Body of pancreas (tissue), 4 donors: ENCODE measurements around the gene COG3. TPM values are rescaled to one million over a fixed set of nuclear protein-coding genes. Genes with fewer than 3 reads are reported as not detected.

Experiments used
- ATAC-seq: fragments of 150-250 bp; one replicate; pipeline ENCODE4 v1.9.1; 2016
- DNase-seq, 4 donors: peaks; one replicate each; pipeline ENCODE4 v3.0.0-alpha.2; 2019
- H3K27ac ChIP-seq, 4 donors: fragments of 200-600 bp; sonication (generic); 1 replicate in 3 of 4; 2 replicates in 1 of 4; pipeline versions ENCODE4 v1.5.1 to v1.6.1; 2016 to 2019; ENCODE audit warnings: mild to moderate bottlenecking in 1 of 4, mixed read lengths in 1 of 4, moderate library complexity in 1 of 4
- H3K27me3 ChIP-seq, 2 donors: fragments of 200-600 bp; sonication (generic); one replicate each; pipeline ENCODE4 v1.6.0; 2016; ENCODE audit warnings: mild to moderate bottlenecking in 1 of 2
- H3K36me3 ChIP-seq, 2 donors: fragments of 200-600 bp; sonication (generic); replicated peaks in 1 of 2; 2 replicates each; pipeline ENCODE4 v1.5.1; 2016; ENCODE audit warnings: low read depth in 2 of 2; ENCODE audit not compliant: insufficient read depth in 1 of 2
- H3K4me1 ChIP-seq: fragments of 200-600 bp; sonication (generic); one replicate; pipeline ENCODE4 v1.6.0; 2016
- H3K4me3 ChIP-seq, 2 donors: fragments of 200-600 bp; sonication (generic); 1 replicate in 1 of 2; 2 replicates in 1 of 2; pipeline ENCODE4 v1.5.1; 2016 to 2019
- H3K9me3 ChIP-seq, 3 donors: fragments of 200-600 bp; sonication (generic); 1 replicate in 2 of 3; 2 replicates in 1 of 3; pipeline ENCODE4 v1.5.1; 2016
- POLR2A ChIP-seq, 3 donors: fragments of 450-650 bp; IDR thresholded peaks; one replicate each; pipeline ENCODE4 v1.6.1; 2016; ENCODE audit warnings: antibody characterized with exemption in 3 of 3, mild to moderate bottlenecking in 2 of 3
- WGBS, 2 donors: methylation state at CpG; one replicate each; pipeline ENCODE4 v1.1.5; 2017; 5-methylcytosine and 5-hydroxymethylcytosine counted together
- intact Hi-C: fragments of 100-400 bp; cut with DNase I; formaldehyde crosslinking; loops from one replicate; pipeline ENCODE4 v1.15.1; 2023
- total RNA-seq, 2 donors: library from RNA; depleted of rRNA; stranded (reverse); fragments of >200 nt; gene quantifications; one replicate each; pipeline ENCODE4 v1.1.0, GENCODE V29; 2016
- TF ChIP-seq, protein P1 (sequence below), 7 experiments: fragments of 450-650 bp in 4 of 7; fragments of 200-600 bp in 3 of 7; sonication (generic) in 3 of 7; IDR thresholded peaks; one replicate each; pipeline ENCODE4 v1.5.1; 2016 to 2019; ENCODE audit warnings: antibody characterized with exemption in 7 of 7

Gene COG3
- total RNA-seq, 2 donors from 2014 or later, result 49.0 to 52.7 TPM

DNA sequence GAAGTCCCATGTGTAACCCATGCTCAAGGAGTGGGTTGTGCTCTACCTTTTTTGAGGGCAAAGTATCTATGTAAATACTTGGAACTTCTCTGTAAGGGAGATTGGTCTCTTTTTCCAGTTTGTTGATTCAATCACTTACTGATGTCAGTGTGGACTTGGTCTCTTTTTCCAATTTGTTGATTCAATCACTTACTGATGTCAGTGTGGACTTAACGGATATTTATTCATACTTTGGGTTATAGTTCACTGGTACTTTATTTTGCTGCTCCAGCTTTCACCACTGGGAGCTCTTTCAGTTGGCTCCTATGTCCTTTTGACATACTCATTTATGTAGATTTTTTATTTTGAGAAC, 36.4 kb downstream of the COG3 start:
- Histone ChIP-seq H3K27me3 (no peaks in the 10 kb centered on the region), H3K36me3 (peaks cover 0 to 21% of the 10 kb centered on the region in 2 donors), H3K27ac (no peak overlapping the region), H3K9me3 (no peaks in the 10 kb centered on the region), H3K4me3 (no peak overlapping the region), H3K4me1 (peaks cover 17% of the 10 kb centered on the region)
- ATAC-seq (no peak), DNase-seq (no peak)
- TF ChIP-seq, protein P1, sequence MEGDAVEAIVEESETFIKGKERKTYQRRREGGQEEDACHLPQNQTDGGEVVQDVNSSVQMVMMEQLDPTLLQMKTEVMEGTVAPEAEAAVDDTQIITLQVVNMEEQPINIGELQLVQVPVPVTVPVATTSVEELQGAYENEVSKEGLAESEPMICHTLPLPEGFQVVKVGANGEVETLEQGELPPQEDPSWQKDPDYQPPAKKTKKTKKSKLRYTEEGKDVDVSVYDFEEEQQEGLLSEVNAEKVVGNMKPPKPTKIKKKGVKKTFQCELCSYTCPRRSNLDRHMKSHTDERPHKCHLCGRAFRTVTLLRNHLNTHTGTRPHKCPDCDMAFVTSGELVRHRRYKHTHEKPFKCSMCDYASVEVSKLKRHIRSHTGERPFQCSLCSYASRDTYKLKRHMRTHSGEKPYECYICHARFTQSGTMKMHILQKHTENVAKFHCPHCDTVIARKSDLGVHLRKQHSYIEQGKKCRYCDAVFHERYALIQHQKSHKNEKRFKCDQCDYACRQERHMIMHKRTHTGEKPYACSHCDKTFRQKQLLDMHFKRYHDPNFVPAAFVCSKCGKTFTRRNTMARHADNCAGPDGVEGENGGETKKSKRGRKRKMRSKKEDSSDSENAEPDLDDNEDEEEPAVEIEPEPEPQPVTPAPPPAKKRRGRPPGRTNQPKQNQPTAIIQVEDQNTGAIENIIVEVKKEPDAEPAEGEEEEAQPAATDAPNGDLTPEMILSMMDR (IDR thresholded peaks at IDR 0.05), result no peak
- no peak for TF ChIP-seq POLR2A (IDR thresholded peaks at IDR 0.05)
- 39 to 58% methylated on average over 1 of the region's 1 CpG for WGBS, 2 donors
- intact Hi-C loops, result loop anchor here (10.0 kb wide), 1 partner anchor 136 kb away; no protein-coding TSS in a partner anchor

DNA sequence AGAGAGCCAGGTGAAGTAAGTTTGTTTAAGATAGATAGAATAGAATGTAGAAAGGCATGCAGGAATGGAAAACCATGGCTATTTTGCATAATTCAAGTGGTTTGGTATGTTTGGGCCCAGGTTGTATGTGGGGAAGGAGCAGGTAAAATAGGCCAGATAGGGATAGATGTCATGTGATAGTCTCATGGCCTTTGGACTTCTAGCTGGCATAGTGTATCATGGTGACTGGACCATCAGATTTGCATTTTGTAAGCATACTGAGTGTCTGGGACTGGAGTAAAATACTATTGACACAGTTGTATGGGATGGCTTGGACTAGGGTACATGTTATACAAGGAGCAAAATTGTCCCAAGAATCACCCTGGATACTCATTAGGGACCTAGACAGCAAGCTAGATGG, 38.9 kb downstream of the COG3 start:
- intact Hi-C loops, result loop anchor here (10.0 kb wide), 1 partner anchor 139 kb away; no protein-coding TSS in a partner anchor
- peaks cover 17% of the 10 kb centered on the region for H3K4me1 ChIP-seq
- H3K4me3 ChIP-seq, result no peak overlapping the region
- H3K9me3 ChIP-seq, result no peaks in the 10 kb centered on the region
- H3K27me3 ChIP-seq, result no peaks in the 10 kb centered on the region
- no peak for ATAC-seq
- no peak for DNase-seq
- H3K36me3 ChIP-seq, result peaks cover 0 to 17% of the 10 kb centered on the region in 2 donors
- TF ChIP-seq, protein P1 (IDR thresholded peaks at IDR 0.05), result no peak
- no peak for TF ChIP-seq POLR2A (IDR thresholded peaks at IDR 0.05)
- H3K27ac ChIP-seq, result peak overlapping the region in 1 of 4 donors; percentile 9

DNA sequence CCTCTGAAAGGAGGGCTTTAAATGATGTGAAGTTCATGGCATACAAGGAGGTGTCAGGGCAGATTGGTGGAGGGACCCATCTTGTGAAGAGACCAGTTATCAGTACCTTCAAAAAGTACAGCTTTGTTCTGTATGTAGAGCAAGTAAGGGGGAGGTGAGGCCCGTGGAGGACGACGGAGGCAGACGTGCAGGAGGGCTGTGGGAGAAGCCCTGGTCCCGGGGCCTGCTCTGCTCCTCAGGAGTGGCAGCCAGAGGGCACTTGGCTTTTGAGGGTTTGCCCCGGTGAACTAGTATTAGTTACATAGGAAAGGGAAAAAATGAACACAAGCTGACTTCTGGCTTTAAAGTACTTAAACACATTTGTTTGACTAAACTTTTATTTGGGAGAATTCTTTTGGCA, 42.1 kb downstream of the COG3 start:
- TF ChIP-seq, protein P1 (IDR thresholded peaks at IDR 0.05), result no peak
- no peak for TF ChIP-seq POLR2A (IDR thresholded peaks at IDR 0.05)
- H3K27me3 ChIP-seq, result no peaks in the 10 kb centered on the region
- no peak for ATAC-seq
- intact Hi-C loops, result loop anchor here (10.0 kb wide), 1 partner anchor 142 kb away; no protein-coding TSS in a partner anchor
- H3K27ac ChIP-seq, result no peak overlapping the region
- H3K36me3 ChIP-seq, result peaks cover 0 to 25% of the 10 kb centered on the region in 2 donors
- H3K4me3 ChIP-seq, result no peak overlapping the region
- no peaks in the 10 kb centered on the region for H3K9me3 ChIP-seq
- H3K4me1 ChIP-seq, result no peaks in the 10 kb centered on the region
- no peak for DNase-seq
- WGBS, 2 donors, result 81 to 84% methylated on average over 6 of the region's 6 CpGs

DNA sequence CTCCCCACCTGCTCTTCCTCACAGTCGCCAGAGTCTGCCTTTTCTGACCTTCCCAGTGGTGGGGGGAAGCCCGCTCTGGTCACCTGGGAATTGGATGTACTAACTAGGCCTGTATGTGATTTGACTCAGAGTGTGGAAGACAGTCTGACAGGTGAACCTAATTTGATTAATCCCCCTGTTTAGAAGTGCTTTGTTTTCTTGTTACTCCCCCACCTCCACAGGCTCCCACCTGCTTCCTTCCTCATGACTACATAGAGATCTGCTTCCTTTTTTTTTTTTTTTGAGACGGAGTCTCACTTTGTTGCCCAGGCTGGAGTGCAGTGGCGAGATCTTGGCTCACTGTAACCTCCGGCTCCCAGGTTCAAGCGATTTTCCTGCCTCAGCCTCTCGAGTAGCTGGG, 44.0 kb downstream of the COG3 start:
- 78 to 89% methylated on average over 7 of the region's 7 CpGs for WGBS, 2 donors
- no peaks in the 10 kb centered on the region for H3K27me3 ChIP-seq
- no peaks in the 10 kb centered on the region for H3K9me3 ChIP-seq
- no peak overlapping the region for H3K27ac ChIP-seq
- H3K4me1 ChIP-seq, result no peaks in the 10 kb centered on the region
- ATAC-seq, result no peak
- DNase-seq, result no peak
- intact Hi-C loops, result loop anchor here (10.0 kb wide), 1 partner anchor 144 kb away; no protein-coding TSS in a partner anchor
- TF ChIP-seq, protein P1 (IDR thresholded peaks at IDR 0.05), result no peak
- TF ChIP-seq POLR2A (IDR thresholded peaks at IDR 0.05), result no peak
- H3K36me3 ChIP-seq, result peaks cover 0 to 26% of the 10 kb centered on the region in 2 donors
- no peak overlapping the region for H3K4me3 ChIP-seq

DNA sequence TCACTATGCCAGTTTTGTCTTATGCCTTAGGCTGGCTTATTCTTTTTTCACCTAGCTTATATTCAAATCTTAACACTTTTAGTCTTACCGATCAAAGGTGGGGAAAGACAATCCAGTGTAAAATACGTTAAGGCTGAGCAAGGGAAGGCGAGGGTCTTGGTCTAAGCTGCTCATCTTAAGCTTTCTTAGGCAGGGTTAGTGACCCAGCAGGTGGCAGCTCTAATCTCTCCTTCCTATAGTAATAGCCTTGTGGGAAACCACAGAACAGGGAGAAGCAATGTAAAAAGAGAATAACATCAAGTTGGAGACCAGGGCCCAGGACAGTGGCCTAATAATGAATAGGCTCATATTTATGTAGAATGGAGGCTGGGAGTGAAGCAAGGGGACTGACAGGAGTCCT, 45.9 kb downstream of the COG3 start:
- no peaks in the 10 kb centered on the region for H3K27me3 ChIP-seq
- H3K9me3 ChIP-seq, result no peaks in the 10 kb centered on the region
- H3K27ac ChIP-seq, result no peak overlapping the region
- H3K4me3 ChIP-seq, result no peak overlapping the region
- no peaks in the 10 kb centered on the region for H3K4me1 ChIP-seq
- ATAC-seq (no peak), DNase-seq (no peak)
- intact Hi-C loops, result no loop called here
- peaks cover 0 to 17% of the 10 kb centered on the region in 2 donors for H3K36me3 ChIP-seq
- WGBS, 2 donors, result 88 to 96% methylated on average over 3 of the region's 3 CpGs
- TF ChIP-seq, protein P1 (IDR thresholded peaks at IDR 0.05), result no peak
- TF ChIP-seq POLR2A (IDR thresholded peaks at IDR 0.05), result no peak
